HPDE6-E6E7 (cell line): ENCODE measurements around the gene SLCO1A2.
"Not testable (repeated sequence)": the region's sequence is repeated elsewhere in the genome, so short reads cannot be mapped to it uniquely, and the experiment has no call there.

Experiments used
- DNase-seq: peaks from one replicate; pipeline ENCODE4 v3.0.0; 2011; ENCODE audit warnings: missing footprints; ENCODE audit errors: extremely low spot score

The SLCO1A2 gene

GRCh38 chr12:21334771-21335325 lies at the start of gene SLCO1A2:
Gene SLCO1A2, minus strand, starts transcription at chr12:21334917. Its CDS starts 270 bp downstream, at chr12:21334647.
- no peak for DNase-seq

- DNase-seq, result no peak
Observed at GRCh38 chr12:21384261-21384660, 49.5 kb upstream of the SLCO1A2 start.

- DNase-seq, result not testable (repeated sequence)
Observed at GRCh38 chr12:21381320-21381719, 46.6 kb upstream of the SLCO1A2 start.

GRCh38 chr12:21379218-21379617 lies 44.5 kb upstream of the SLCO1A2 start:
- DNase-seq, result no peak

- DNase-seq, result no peak
Observed at GRCh38 chr12:21372602-21373001, 37.9 kb upstream of the SLCO1A2 start, which contains the start of gene IAPP. Gene IAPP, plus strand, starts transcription at chr12:21372902. Its CDS starts 450 bp downstream, at chr12:21373352.

- no peak for DNase-seq
Observed at GRCh38 chr12:21370845-21371449, 36.2 kb upstream of the SLCO1A2 start.

GRCh38 chr12:21369141-21369980 lies 34.6 kb upstream of the SLCO1A2 start:
- DNase-seq, result no peak

- not testable (repeated sequence) for DNase-seq
Observed at GRCh38 chr12:21360632-21361031, 25.9 kb upstream of the SLCO1A2 start.

- no peak for DNase-seq
Observed at GRCh38 chr12:21354641-21355040, 19.9 kb upstream of the SLCO1A2 start.

- DNase-seq, result no peak
Observed at GRCh38 chr12:21353948-21354347, 19.2 kb upstream of the SLCO1A2 start.

- no peak for DNase-seq
Observed at GRCh38 chr12:21353487-21353886, 18.8 kb upstream of the SLCO1A2 start.

- DNase-seq, result no peak
Observed at GRCh38 chr12:21350975-21351374, 16.3 kb upstream of the SLCO1A2 start.

GRCh38 chr12:21346542-21347205 lies 12.0 kb upstream of the SLCO1A2 start:
- DNase-seq, result no peak

- DNase-seq, result no peak
Observed at GRCh38 chr12:21343636-21344035, 8.9 kb upstream of the SLCO1A2 start.

GRCh38 chr12:21341769-21342168 lies 7.1 kb upstream of the SLCO1A2 start:
- DNase-seq, result no peak

GRCh38 chr12:21340403-21340802 lies 5.7 kb upstream of the SLCO1A2 start:
- no peak for DNase-seq

GRCh38 chr12:21339921-21340320 lies 5.2 kb upstream of the SLCO1A2 start:
- DNase-seq, result no peak

GRCh38 chr12:21337959-21338744 lies 3.4 kb upstream of the SLCO1A2 start:
- DNase-seq, result no peak

- DNase-seq, result no peak
Observed at GRCh38 chr12:21337453-21337852, 2.7 kb upstream of the SLCO1A2 start.

- DNase-seq, result no peak
Observed at GRCh38 chr12:21336656-21337055, 1.9 kb upstream of the SLCO1A2 start.

- no peak for DNase-seq
Observed at GRCh38 chr12:21330682-21331253, 3.9 kb downstream of the SLCO1A2 start.
